Thyroid gland (tissue), 4 donors: ENCODE measurements around the gene FRMD4A. TPM values are rescaled to one million over a fixed set of nuclear protein-coding genes. Genes with fewer than 3 reads are reported as not detected.

Experiments used
- DNase-seq, 2 donors: peaks; one replicate each; pipeline ENCODE4 v3.0.0-alpha.2; 2019
- H3K27ac ChIP-seq, 3 donors: fragments of 200-600 bp; sonication (generic); 1 replicate in 2 of 3; 2 replicates in 1 of 3; pipeline ENCODE4 v1.5.1; 2016 to 2019; ENCODE audit warnings: mild to moderate bottlenecking in 1 of 3, moderate library complexity in 1 of 3
- H3K27me3 ChIP-seq: fragments of 200-600 bp; sonication (generic); one replicate; pipeline ENCODE4 v1.5.1; 2019
- H3K36me3 ChIP-seq, 2 donors: fragments of 200-600 bp; sonication (generic); one replicate each; pipeline ENCODE4 v1.5.1; 2016 to 2019
- H3K4me1 ChIP-seq, 2 donors: fragments of 200-600 bp; sonication (generic); one replicate each; pipeline ENCODE4 v1.5.1; 2017 to 2019
- H3K4me3 ChIP-seq, 3 donors: fragments of 200-600 bp; sonication (generic); replicated peaks in 1 of 3; 1 replicate in 2 of 3; 2 replicates in 1 of 3; pipeline ENCODE4 v1.5.1; 2016; ENCODE audit warnings: mild to moderate bottlenecking in 1 of 3
- H3K9me3 ChIP-seq: fragments of 200-600 bp; sonication (generic); one replicate; pipeline ENCODE4 v1.5.1; 2017
- POLR2A ChIP-seq, 2 donors: fragments of 450-650 bp; IDR thresholded peaks; one replicate each; pipeline ENCODE4 v1.6.1; 2017; ENCODE audit warnings: antibody characterized with exemption in 2 of 2, mild to moderate bottlenecking in 2 of 2, moderate library complexity in 1 of 2
- WGBS, 2 donors: methylation state at CpG; one replicate each; pipeline ENCODE4 v1.1.5; 2017; 5-methylcytosine and 5-hydroxymethylcytosine counted together
- intact Hi-C: fragments of 100-400 bp; cut with DNase I; formaldehyde crosslinking; loops from one replicate; pipeline ENCODE4 v1.15.1; 2023
- total RNA-seq, 4 donors: library from RNA; depleted of rRNA; stranded (reverse); fragments of >200 nt; gene quantifications; one replicate each; pipeline ENCODE4 v1.2.3, GENCODE V29; 2016
- TF ChIP-seq, protein P1 (sequence below), 6 experiments: fragments of 200-600 bp in 3 of 6; fragments of 450-650 bp in 3 of 6; sonication (generic) in 3 of 6; IDR thresholded peaks; one replicate each; pipeline ENCODE4 v1.5.1; 2016 to 2019; ENCODE audit warnings: antibody characterized with exemption in 6 of 6, mild to moderate bottlenecking in 2 of 6, inconsistent platforms in 1 of 6, moderate library complexity in 1 of 6

Gene FRMD4A
- total RNA-seq, 4 donors from 2014 or later = 10.6 to 18.6 (median 16.3) TPM

DNA sequence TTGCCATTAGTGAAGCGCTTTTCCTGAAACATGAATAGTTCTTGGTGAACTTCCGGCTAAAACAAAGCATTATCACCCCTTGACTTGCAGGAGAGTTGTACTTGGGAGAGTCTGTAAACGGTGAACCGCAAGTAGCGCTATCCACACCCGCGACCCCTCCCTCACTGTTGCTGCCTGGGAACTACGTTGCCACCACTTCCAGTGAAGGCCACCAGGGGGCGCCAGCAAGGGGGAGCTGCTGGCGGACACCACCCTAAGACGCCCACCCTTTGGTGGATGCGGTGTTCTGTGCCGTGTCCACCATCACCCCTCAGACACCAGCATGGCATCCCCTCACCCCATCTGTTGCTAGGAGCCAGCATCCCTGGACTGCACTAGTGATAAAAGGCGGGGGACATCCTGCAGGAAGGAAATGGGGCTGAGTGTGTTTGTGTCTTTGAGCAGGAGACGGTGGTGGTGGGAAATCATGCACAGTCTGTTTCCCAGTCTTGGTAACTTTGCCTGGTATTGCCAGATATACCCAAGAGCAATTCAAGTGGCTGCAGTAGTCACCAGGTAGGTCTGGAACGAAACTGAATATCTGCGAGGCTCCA, 298.2 kb downstream of the FRMD4A start:
- Histone ChIP-seq H3K36me3 (no peaks in the 10 kb centered on the region), H3K4me1 (no peaks in the 10 kb centered on the region), H3K4me3 (no peak overlapping the region), H3K9me3 (no peaks in the 10 kb centered on the region), H3K27me3 (no peaks in the 10 kb centered on the region), H3K27ac (no peak overlapping the region)
- 50 to 61% methylated on average over 16 to 17 of the region's 17 CpGs for WGBS, 2 donors
- intact Hi-C loops = no loop called here
- DNase-seq = peak; percentile 10 to 21
- TF ChIP-seq, protein P1, sequence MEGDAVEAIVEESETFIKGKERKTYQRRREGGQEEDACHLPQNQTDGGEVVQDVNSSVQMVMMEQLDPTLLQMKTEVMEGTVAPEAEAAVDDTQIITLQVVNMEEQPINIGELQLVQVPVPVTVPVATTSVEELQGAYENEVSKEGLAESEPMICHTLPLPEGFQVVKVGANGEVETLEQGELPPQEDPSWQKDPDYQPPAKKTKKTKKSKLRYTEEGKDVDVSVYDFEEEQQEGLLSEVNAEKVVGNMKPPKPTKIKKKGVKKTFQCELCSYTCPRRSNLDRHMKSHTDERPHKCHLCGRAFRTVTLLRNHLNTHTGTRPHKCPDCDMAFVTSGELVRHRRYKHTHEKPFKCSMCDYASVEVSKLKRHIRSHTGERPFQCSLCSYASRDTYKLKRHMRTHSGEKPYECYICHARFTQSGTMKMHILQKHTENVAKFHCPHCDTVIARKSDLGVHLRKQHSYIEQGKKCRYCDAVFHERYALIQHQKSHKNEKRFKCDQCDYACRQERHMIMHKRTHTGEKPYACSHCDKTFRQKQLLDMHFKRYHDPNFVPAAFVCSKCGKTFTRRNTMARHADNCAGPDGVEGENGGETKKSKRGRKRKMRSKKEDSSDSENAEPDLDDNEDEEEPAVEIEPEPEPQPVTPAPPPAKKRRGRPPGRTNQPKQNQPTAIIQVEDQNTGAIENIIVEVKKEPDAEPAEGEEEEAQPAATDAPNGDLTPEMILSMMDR (IDR thresholded peaks at IDR 0.05) = peak in 5 of 6 experiments; percentile 54 to 63 (median 57)
- no peak for TF ChIP-seq POLR2A (IDR thresholded peaks at IDR 0.05)

GRCh38 chr10:14026325-14026724, 304.4 kb downstream of the FRMD4A start:
- H3K4me1 ChIP-seq = no peaks in the 10 kb centered on the region
- DNase-seq = no peak
- no peaks in the 10 kb centered on the region for H3K36me3 ChIP-seq
- no peaks in the 10 kb centered on the region for H3K27me3 ChIP-seq
- intact Hi-C loops = no loop called here
- H3K9me3 ChIP-seq = no peaks in the 10 kb centered on the region
- WGBS, 2 donors = 89 to 95% methylated on average over 4 of the region's 4 CpGs
- no peak overlapping the region for H3K4me3 ChIP-seq
- no peak overlapping the region for H3K27ac ChIP-seq
- TF ChIP-seq POLR2A (IDR thresholded peaks at IDR 0.05) = no peak
- TF ChIP-seq, protein P1 (IDR thresholded peaks at IDR 0.05) = no peak

- Histone ChIP-seq H3K36me3 (no peaks in the 10 kb centered on the region), H3K4me3 (no peak overlapping the region), H3K9me3 (no peaks in the 10 kb centered on the region), H3K27ac (no peak overlapping the region), H3K4me1 (no peaks in the 10 kb centered on the region), H3K27me3 (no peaks in the 10 kb centered on the region)
- DNase-seq = no peak
- TF ChIP-seq POLR2A (IDR thresholded peaks at IDR 0.05) = no peak
- TF ChIP-seq, protein P1 (IDR thresholded peaks at IDR 0.05) = no peak
- intact Hi-C loops = no loop called here
- WGBS, 2 donors = 76 to 83% methylated on average over 10 of the region's 10 CpGs
Observed at GRCh38 chr10:14025283-14026189, 305.2 kb downstream of the FRMD4A start.

DNA sequence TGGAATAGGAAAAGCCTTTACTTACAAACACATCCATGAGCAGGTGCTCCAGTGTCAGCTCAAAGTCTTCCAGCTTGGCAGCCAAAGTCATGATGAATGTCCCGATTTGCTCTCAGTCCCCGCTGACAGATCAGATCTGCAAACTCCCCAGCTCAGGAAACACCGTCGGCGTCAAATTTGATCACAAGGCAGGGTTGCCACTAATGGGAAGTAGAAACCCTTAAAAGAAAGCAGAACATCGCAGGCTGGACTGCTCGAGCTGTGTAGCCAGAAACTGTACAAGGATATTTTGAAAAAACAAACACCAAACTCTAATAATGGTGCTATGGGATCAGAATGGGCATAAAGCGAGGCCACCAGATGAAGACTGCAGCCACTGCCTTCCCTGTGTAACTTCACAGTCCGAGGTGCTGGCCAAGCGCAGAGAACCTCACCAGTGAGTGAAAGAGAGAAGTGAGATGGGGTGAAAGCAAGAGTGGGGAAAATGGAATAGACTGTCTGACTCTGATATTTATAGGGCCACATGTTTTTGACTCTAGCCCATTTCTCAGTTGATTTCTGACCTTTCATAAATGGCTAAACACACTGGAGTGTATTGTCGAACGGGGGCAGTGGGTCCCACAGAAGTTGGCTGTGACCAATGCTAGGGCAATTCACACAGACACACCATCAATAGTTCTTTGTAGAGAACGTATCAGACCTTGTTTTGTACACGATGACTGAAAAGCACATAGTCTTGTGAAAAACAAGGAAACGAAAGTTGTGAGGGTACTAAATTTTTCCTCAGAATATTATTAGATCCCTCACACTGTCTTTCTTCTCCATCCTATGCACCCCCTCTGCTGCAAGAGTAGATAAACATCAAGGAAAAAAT, 306.2 kb downstream of the FRMD4A start:
- TF ChIP-seq POLR2A (IDR thresholded peaks at IDR 0.05) = no peak
- TF ChIP-seq, protein P1 (IDR thresholded peaks at IDR 0.05) = no peak
- Histone ChIP-seq H3K27ac (no peak overlapping the region), H3K4me1 (no peaks in the 10 kb centered on the region), H3K27me3 (no peaks in the 10 kb centered on the region), H3K4me3 (no peak overlapping the region), H3K36me3 (no peaks in the 10 kb centered on the region), H3K9me3 (no peaks in the 10 kb centered on the region)
- 89 to 90% methylated on average over 15 of the region's 15 CpGs for WGBS, 2 donors
- no peak for DNase-seq
- intact Hi-C loops = no loop called here
